ENCODE measurements around the gene MMP20. TPM values are rescaled to one million over a fixed set of nuclear protein-coding genes. Genes with fewer than 3 reads are reported as not detected.
A peak's percentile ranks its signal among the peaks of the same experiment; 100 is the strongest.

The MMP20 gene
- polyA plus RNA-seq, 1 donor = not detected

- Histone ChIP-seq H3K4me1 (ENCODE audit: control insufficient read depth, insufficient read depth, low read length) (no peaks in the 10 kb centered on the region), H3K9me3 (ENCODE audit: control insufficient read depth, low read depth, low read length) (no peaks in the 10 kb centered on the region), H3K27me3 (ENCODE audit: control insufficient read depth, insufficient read depth, low read length) (no peaks in the 10 kb centered on the region), H3K4me3 (ENCODE audit: low read length) (no peak overlapping the region), H3K27ac (ENCODE audit: low read length) (no peak overlapping the region), H3K36me3 (ENCODE audit: control insufficient read depth, insufficient read depth, low read length) (no peaks in the 10 kb centered on the region)
- WGBS (ENCODE audit: insufficient coverage, low lambda C conversion rate) = 100% methylated on average over 1 of the region's 3 CpGs
- no peak for DNase-seq
Measured at GRCh38 chr11:102580185-102580951, 44.8 kb downstream of the MMP20 start.

- Histone ChIP-seq H3K9me3 (ENCODE audit: control insufficient read depth, low read depth, low read length) (no peaks in the 10 kb centered on the region), H3K4me3 (ENCODE audit: low read length) (no peak overlapping the region), H3K4me1 (ENCODE audit: control insufficient read depth, insufficient read depth, low read length) (no peaks in the 10 kb centered on the region), H3K27ac (ENCODE audit: low read length) (no peak overlapping the region), H3K36me3 (ENCODE audit: control insufficient read depth, insufficient read depth, low read length) (no peaks in the 10 kb centered on the region), H3K27me3 (ENCODE audit: control insufficient read depth, insufficient read depth, low read length) (no peaks in the 10 kb centered on the region)
- DNase-seq = no peak
- 100% methylated on average over 1 of the region's 2 CpGs for WGBS (ENCODE audit: insufficient coverage, low lambda C conversion rate)
Measured at GRCh38 chr11:102577723-102578122, 47.4 kb downstream of the MMP20 start.

GRCh38 chr11:102577182-102577581 is 48.0 kb downstream of the MMP20 start:
- no peaks in the 10 kb centered on the region for H3K4me1 ChIP-seq (ENCODE audit: control insufficient read depth, insufficient read depth, low read length)
- no peak for DNase-seq
- no peaks in the 10 kb centered on the region for H3K9me3 ChIP-seq (ENCODE audit: control insufficient read depth, low read depth, low read length)
- H3K36me3 ChIP-seq (ENCODE audit: control insufficient read depth, insufficient read depth, low read length) = no peaks in the 10 kb centered on the region
- H3K27me3 ChIP-seq (ENCODE audit: control insufficient read depth, insufficient read depth, low read length) = no peaks in the 10 kb centered on the region
- H3K27ac ChIP-seq (ENCODE audit: low read length) = no peak overlapping the region
- H3K4me3 ChIP-seq (ENCODE audit: low read length) = no peak overlapping the region

- no peaks in the 10 kb centered on the region for H3K27me3 ChIP-seq (ENCODE audit: control insufficient read depth, insufficient read depth, low read length)
- no peak for DNase-seq
- no peaks in the 10 kb centered on the region for H3K36me3 ChIP-seq (ENCODE audit: control insufficient read depth, insufficient read depth, low read length)
- H3K27ac ChIP-seq (ENCODE audit: low read length) = no peak overlapping the region
- 72% methylated on average over 3 of the region's 3 CpGs for WGBS (ENCODE audit: insufficient coverage, low lambda C conversion rate)
- H3K4me1 ChIP-seq (ENCODE audit: control insufficient read depth, insufficient read depth, low read length) = no peaks in the 10 kb centered on the region
- no peaks in the 10 kb centered on the region for H3K9me3 ChIP-seq (ENCODE audit: control insufficient read depth, low read depth, low read length)
- no peak overlapping the region for H3K4me3 ChIP-seq (ENCODE audit: low read length)
Measured at GRCh38 chr11:102576350-102576749, 48.8 kb downstream of the MMP20 start.

- H3K4me3 ChIP-seq (ENCODE audit: low read length) = no peak overlapping the region
- no peaks in the 10 kb centered on the region for H3K4me1 ChIP-seq (ENCODE audit: control insufficient read depth, insufficient read depth, low read length)
- no CpG with 5 or more reads among the region's 2 CpGs for WGBS (ENCODE audit: insufficient coverage, low lambda C conversion rate)
- H3K27ac ChIP-seq (ENCODE audit: low read length) = no peak overlapping the region
- no peak for DNase-seq
- H3K36me3 ChIP-seq (ENCODE audit: control insufficient read depth, insufficient read depth, low read length) = no peaks in the 10 kb centered on the region
- no peaks in the 10 kb centered on the region for H3K9me3 ChIP-seq (ENCODE audit: control insufficient read depth, low read depth, low read length)
- peaks cover 4% of the 10 kb centered on the region for H3K27me3 ChIP-seq (ENCODE audit: control insufficient read depth, insufficient read depth, low read length)
Measured at GRCh38 chr11:102575012-102575411, 50.1 kb downstream of the MMP20 start.

- no peaks in the 10 kb centered on the region for H3K4me1 ChIP-seq (ENCODE audit: control insufficient read depth, insufficient read depth, low read length)
- H3K4me3 ChIP-seq (ENCODE audit: low read length) = no peak overlapping the region
- DNase-seq = peak in 1 of 2 donors; percentile 51
- no peaks in the 10 kb centered on the region for H3K36me3 ChIP-seq (ENCODE audit: control insufficient read depth, insufficient read depth, low read length)
- no peak overlapping the region for H3K27ac ChIP-seq (ENCODE audit: low read length)
- no peaks in the 10 kb centered on the region for H3K9me3 ChIP-seq (ENCODE audit: control insufficient read depth, low read depth, low read length)
- peaks cover 4% of the 10 kb centered on the region for H3K27me3 ChIP-seq (ENCODE audit: control insufficient read depth, insufficient read depth, low read length)
- WGBS (ENCODE audit: insufficient coverage, low lambda C conversion rate) = no CpG with 5 or more reads among the region's 2 CpGs
Measured at GRCh38 chr11:102573851-102574250, 51.3 kb downstream of the MMP20 start.

GRCh38 chr11:102572554-102573220 is 52.4 kb downstream of the MMP20 start:
- no peaks in the 10 kb centered on the region for H3K4me1 ChIP-seq (ENCODE audit: control insufficient read depth, insufficient read depth, low read length)
- WGBS (ENCODE audit: insufficient coverage, low lambda C conversion rate) = no CpG with 5 or more reads among the region's 2 CpGs
- H3K27ac ChIP-seq (ENCODE audit: low read length) = no peak overlapping the region
- DNase-seq = no peak
- H3K27me3 ChIP-seq (ENCODE audit: control insufficient read depth, insufficient read depth, low read length) = peaks cover 4% of the 10 kb centered on the region
- H3K36me3 ChIP-seq (ENCODE audit: control insufficient read depth, insufficient read depth, low read length) = no peaks in the 10 kb centered on the region
- no peaks in the 10 kb centered on the region for H3K9me3 ChIP-seq (ENCODE audit: control insufficient read depth, low read depth, low read length)
- H3K4me3 ChIP-seq (ENCODE audit: low read length) = no peak overlapping the region

- WGBS (ENCODE audit: insufficient coverage, low lambda C conversion rate) = no CpG with 5 or more reads among the region's 3 CpGs
- H3K9me3 ChIP-seq (ENCODE audit: control insufficient read depth, low read depth, low read length) = peaks cover 5% of the 10 kb centered on the region
- no peak overlapping the region for H3K27ac ChIP-seq (ENCODE audit: low read length)
- DNase-seq = no peak
- peaks cover 4% of the 10 kb centered on the region for H3K27me3 ChIP-seq (ENCODE audit: control insufficient read depth, insufficient read depth, low read length)
- no peak overlapping the region for H3K4me3 ChIP-seq (ENCODE audit: low read length)
- H3K4me1 ChIP-seq (ENCODE audit: control insufficient read depth, insufficient read depth, low read length) = no peaks in the 10 kb centered on the region
- H3K36me3 ChIP-seq (ENCODE audit: control insufficient read depth, insufficient read depth, low read length) = no peaks in the 10 kb centered on the region
Measured at GRCh38 chr11:102568851-102569250, 56.3 kb downstream of the MMP20 start.

- Histone ChIP-seq H3K27ac (ENCODE audit: low read length) (no peak overlapping the region), H3K9me3 (ENCODE audit: control insufficient read depth, low read depth, low read length) (peaks cover 5% of the 10 kb centered on the region), H3K27me3 (ENCODE audit: control insufficient read depth, insufficient read depth, low read length) (peaks cover 7% of the 10 kb centered on the region), H3K36me3 (ENCODE audit: control insufficient read depth, insufficient read depth, low read length) (no peaks in the 10 kb centered on the region), H3K4me1 (ENCODE audit: control insufficient read depth, insufficient read depth, low read length) (no peaks in the 10 kb centered on the region), H3K4me3 (ENCODE audit: low read length) (no peak overlapping the region)
- no peak for DNase-seq
- no CpG with 5 or more reads among the region's 1 CpG for WGBS (ENCODE audit: insufficient coverage, low lambda C conversion rate)
Measured at GRCh38 chr11:102566112-102566511, 59.0 kb downstream of the MMP20 start.

GRCh38 chr11:102564110-102564509 is 61.0 kb downstream of the MMP20 start:
- DNase-seq = peak; percentile 45 to 73
- H3K27ac ChIP-seq (ENCODE audit: low read length) = no peak overlapping the region
- WGBS (ENCODE audit: insufficient coverage, low lambda C conversion rate) = 100% methylated on average over 1 of the region's 2 CpGs

GRCh38 chr11:102561636-102562035 is 63.5 kb downstream of the MMP20 start:
- peaks cover 4% of the 10 kb centered on the region for H3K27me3 ChIP-seq (ENCODE audit: control insufficient read depth, insufficient read depth, low read length)
- no peaks in the 10 kb centered on the region for H3K36me3 ChIP-seq (ENCODE audit: control insufficient read depth, insufficient read depth, low read length)
- no peak for DNase-seq
- H3K9me3 ChIP-seq (ENCODE audit: control insufficient read depth, low read depth, low read length) = peaks cover 5% of the 10 kb centered on the region
- H3K4me1 ChIP-seq (ENCODE audit: control insufficient read depth, insufficient read depth, low read length) = no peaks in the 10 kb centered on the region
- no peak overlapping the region for H3K4me3 ChIP-seq (ENCODE audit: low read length)
- H3K27ac ChIP-seq (ENCODE audit: low read length) = no peak overlapping the region

More at GRCh38 chr11:102564110-102564509, 61.0 kb downstream of the MMP20 start:
- Histone ChIP-seq H3K4me1 (ENCODE audit: control insufficient read depth, insufficient read depth, low read length) (no peaks in the 10 kb centered on the region), H3K36me3 (ENCODE audit: control insufficient read depth, insufficient read depth, low read length) (no peaks in the 10 kb centered on the region), H3K27me3 (ENCODE audit: control insufficient read depth, insufficient read depth, low read length) (peaks cover 3% of the 10 kb centered on the region), H3K9me3 (ENCODE audit: control insufficient read depth, low read depth, low read length) (peaks cover 5% of the 10 kb centered on the region), H3K4me3 (ENCODE audit: low read length) (no peak overlapping the region)
